Effector CD8-positive, alpha-beta T cell (primary cell): ENCODE measurements around the gene ACAP1.
"Not testable (repeated sequence)": the region's sequence is repeated elsewhere in the genome, so short reads cannot be mapped to it uniquely, and the experiment has no call there.

ENCODE experiments used
- DNase-seq: peaks from one replicate; lab custom pipeline; 2025; lab: John Stamatoyannopoulos, UW

Gene ACAP1

DNA sequence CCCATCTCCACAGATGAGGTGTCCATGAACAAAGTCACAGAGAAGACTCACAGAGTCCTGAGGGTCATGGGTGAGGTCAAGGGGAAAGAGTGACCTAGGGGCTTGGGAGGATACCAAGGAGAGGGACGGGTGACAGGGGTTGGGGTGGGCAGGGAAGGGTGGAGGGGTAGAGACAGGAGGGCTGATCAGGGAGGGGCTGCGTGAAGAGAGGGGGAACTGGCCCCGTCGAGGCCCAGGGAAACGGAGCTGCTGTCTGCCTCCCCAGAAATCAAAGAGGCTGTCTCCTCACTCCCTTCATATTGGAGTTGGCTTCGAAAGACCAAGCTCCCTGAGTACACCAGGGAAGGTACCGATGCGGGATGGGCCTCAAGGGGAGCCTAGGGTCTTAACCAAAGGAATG lies 19.2 kb downstream of the ACAP1 start:
- DNase-seq, result no peak

DNA sequence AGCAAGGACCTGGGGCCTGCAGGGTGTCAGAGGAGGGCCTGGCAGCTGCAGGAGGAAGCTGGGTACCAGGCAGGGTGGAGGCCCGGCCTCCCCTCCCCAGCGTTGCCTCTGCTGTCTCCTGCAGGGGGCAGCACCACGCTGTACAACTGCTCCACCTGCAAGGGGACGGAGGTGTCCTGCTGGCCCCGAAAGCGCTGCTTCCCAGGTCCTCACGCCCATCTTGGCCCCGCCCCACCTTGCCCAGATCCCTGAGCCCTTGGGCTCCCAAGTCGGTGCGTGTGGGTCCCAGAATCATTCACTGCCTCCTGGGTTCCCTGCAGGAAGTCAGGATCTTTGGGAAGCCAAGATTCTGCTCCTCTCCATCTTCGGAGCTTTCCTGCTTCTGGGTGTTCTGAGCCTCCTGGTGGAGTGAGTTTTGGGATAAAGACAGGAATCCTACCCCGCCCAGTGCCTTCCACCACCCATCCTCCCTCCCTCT lies 19.8 kb downstream of the ACAP1 start:
- peak; percentile 73 for DNase-seq

DNA sequence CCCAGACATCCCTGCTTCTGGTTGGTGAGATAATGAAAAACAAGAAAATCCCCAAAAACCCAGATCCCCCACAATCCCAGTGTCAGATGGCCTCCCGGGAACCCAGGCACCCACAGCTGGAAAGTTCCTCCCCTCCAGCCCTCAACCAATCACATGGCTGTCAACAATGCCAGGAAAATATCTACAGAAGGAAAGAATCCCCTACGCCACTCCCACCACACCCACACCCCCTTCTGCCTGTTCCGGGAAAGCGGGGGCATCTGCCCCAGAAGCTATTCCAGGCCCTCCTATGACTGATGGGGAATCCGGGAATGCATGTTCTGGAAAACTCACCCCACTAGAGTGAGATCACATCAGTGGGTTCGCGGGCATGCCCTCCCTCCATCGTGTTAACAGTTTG lies 20.4 kb downstream of the ACAP1 start:
- no peak for DNase-seq

DNA sequence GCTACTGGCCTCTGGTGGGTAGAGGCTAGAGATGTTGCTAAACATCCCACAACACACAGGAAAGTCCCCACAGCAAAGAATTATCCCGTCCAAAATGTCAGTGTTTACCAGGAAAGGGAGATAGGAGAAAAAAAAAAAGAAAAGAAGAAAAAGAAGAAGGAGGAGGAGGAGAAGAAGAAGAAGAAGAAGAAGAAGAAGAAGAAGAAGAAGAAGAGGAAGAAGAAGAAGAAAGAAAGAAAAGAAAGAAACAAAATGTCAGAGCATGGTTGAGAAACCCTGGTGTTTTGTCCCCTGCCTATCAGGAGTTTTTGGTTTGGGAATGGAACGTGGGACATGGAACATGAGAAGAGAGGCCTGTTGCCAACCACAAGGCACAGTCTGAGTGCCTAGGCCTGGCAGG lies 21.1 kb downstream of the ACAP1 start:
- no peak for DNase-seq

DNA sequence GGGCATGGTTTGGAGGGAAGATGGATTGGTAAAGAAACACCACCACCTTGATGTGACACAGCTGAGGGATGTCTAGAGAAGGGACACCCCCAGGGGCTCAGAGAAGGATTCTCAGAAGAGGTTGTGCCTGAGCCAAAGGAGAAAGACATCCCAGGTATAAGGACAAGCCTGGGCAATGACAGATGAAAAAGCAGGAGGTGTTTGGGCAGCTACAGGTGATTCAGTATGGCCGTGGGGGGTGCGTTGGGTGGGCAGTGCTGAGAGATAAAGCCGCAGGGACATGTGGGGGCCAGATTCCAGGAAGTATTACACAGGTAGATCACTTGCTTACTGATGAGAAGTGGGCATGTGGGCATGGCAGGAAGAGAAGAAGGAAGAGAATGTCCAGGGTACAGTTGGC lies 25.6 kb downstream of the ACAP1 start:
- no peak for DNase-seq

DNA sequence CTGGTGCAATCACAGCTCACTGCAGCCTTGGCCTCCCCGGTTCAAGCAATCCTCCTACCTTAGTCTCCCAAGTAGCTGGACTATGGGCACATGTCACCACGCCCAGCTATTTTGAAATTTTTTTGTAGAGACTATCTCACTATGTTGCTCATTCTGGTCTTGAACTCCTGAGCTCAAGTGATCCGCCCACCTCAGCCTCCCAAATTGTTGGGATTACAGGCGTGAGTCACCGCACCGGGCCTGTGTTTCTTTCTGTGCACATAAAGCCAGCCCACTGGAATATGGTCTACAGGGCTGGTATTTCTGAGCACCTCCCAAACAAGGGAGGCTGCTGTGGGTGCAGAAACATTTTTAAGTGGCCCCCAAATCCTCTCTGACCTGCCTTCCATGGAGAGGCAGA lies 27.0 kb downstream of the ACAP1 start:
- no peak for DNase-seq

DNA sequence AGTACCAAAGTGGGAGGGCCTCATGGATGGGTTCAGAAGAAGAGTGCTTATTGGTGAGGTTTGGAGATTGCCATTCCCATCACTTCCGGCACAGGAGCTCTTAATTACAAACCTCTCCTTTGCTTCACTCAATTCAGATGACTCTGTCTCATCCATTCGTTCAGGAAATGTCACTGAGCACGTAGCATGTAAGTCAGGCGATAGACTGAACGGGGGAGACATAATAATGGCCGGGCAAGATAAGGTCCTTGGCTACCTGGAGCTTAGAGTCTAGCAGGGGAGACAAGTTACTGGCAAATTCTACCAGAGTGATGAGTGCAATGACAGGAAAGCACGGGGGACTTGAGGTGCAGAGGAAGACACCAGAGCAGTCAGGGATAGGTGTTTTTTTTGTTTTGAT lies 29.6 kb downstream of the ACAP1 start:
- DNase-seq, result not testable (repeated sequence)

DNA sequence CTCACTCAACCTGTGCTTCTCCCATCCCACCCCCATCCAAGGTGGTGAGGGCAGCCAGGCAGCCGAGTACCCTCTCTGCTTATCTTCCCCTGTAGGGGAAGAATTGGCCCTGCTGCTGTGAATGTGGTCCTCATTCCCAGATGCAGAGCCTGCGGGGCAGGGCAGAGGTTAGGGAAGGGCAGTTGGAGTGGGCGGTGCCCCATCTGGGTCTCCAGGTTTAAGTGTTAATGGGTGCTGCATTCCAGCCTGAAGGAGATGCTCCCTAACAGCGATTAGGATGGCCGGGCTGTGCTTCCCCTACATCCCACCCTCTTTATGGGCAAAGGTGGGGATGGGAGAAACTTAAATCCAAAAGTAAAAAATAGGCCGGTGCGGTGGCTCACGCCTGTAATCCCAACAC lies 30.8 kb downstream of the ACAP1 start:
- no peak for DNase-seq

DNA sequence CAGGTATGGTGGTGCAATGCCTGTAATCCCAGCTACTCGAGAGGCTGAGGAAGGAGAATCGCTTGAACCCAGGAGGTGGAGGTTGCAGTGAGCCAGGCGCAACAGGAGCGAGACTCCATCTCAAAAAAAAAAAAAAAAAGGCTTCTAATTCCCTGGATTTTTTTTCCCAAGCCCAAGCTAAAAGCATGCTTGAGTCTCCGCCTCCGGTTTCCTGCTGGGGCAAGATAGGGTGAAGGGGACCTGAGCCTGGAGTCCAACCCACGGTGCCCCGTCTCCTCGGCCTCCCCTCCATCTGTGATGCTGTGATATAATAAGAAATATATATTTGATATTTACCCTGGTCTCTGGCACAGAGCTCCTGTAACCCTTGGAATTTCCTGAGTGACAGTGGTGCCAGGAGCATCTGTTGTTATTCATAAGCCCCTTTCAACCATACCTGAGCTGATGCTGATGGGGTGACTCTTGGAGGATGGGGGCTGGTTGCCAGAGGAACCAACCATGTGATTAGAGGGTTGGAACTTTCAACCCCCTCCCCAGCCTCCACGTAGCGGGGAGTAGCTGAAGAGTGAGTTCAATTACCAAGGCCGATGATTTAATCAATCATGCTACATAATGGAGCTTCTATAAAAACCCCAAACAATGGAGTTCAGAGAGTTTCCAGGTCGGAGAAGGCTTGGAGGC lies 31.7 kb downstream of the ACAP1 start:
- DNase-seq, result no peak

DNA sequence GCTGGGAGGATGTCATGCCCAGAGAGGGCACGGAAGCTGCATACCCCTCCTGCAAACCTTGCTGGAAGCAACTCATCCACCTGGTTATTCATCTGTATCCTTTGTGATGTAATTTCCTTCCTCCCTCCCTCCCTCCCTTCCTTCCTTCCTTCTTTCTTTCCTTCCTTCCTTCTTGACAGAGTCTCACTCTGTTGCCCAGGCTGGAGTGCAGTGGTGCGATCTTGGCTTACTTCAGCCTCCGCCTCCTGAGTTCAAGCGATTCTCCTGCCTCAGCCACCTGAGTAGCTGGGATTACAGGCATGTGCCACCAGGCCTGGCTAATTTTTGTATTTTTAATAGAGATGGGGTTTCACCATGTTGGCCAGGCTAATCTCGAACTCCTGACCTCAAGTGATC lies 32.3 kb downstream of the ACAP1 start:
- not testable (repeated sequence) for DNase-seq

DNA sequence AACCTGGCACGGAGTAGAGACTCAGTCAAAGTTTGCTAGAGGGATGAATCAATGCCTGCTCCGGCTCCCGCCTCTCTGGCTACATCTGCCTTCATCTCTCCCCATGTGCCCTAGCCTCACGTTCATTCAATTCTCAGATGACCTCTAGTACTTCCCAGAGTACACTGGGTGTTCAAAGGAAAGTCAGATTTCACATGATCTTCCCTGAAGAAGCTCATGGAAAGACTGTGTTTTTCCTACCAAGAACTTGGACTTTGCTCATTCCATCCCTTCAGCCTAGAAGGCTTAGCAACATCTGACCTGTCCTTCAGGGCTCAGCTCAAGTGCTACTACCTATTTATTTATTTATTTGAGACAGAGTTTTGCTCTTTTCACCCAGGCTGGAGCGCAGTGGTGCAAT lies 33.5 kb downstream of the ACAP1 start:
- no peak for DNase-seq

DNA sequence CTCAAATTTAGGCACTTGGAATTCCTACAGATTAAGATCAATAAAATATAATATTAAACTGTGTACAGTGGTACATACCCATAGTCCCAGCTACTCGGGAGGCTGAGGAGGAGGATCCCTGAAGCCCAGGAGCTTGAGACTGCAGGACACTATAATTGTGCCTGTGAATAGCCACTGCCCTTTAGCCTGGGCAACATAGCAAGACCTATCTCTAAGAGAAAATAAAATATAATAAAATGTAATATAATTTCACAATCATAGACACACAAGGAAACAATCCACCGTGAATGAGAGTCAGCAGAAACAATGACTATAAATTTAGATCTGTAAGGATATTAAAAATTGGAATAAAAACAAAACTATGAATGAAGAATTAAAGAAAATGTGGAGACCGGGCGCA lies 34.5 kb downstream of the ACAP1 start:
- no peak for DNase-seq

DNA sequence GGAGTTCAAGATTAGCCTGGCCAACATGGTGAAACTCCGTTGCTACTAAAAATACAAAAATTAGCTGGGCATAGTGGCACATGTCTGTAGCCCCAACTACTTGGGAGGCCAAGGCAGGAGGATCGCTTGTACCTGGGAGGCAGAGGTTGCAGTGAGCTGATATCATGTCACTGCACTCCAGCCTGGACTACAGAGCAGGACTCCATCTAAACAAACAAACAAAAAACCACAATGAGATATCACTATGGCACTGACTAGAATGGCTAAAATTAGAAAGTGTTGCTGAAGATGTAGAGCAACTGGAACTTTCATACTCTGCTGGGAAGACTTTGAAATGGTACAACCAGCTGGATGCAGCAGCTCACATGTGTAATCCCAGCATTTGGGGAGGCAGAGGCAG lies 38.0 kb downstream of the ACAP1 start:
- DNase-seq, result no peak

DNA sequence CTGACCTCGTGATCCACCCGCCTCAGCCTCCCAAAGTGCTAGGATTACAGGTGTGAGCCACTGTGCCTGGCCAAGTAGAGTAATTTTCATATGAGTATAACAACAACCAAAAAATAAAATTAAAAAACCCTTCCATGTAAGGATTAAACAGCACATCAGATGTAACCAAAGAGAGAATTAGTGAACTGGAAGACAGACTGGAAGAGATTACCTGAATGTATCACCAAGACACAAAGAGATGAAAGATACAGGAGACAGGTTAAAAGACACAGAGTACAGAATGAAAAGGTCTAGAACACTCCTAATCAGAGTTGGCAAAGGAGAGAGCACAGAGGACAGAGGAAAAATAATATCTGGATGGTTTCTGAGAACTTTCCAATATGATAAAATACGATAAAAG lies 42.8 kb downstream of the ACAP1 start:
- no peak for DNase-seq

DNA sequence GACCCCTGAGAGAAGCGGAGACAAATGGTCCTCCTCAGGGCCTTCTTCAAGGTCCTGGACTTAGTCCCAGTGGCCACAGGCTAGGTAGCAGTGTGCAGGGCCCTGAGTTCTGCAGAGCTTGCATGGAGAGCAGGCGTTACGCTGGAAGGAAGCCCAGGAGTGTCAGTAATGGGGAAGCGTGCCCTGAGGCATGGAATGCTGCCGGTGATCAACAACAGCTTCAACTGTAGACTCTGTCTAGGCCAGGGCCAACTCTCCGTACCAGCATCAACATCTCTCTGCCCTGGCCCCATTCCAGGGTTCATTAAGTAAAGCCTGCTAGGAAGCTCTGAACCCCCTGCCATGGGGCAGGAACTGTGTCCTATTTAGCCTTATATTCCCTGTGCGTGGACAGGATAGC lies 44.0 kb downstream of the ACAP1 start:
- DNase-seq, result no peak

DNA sequence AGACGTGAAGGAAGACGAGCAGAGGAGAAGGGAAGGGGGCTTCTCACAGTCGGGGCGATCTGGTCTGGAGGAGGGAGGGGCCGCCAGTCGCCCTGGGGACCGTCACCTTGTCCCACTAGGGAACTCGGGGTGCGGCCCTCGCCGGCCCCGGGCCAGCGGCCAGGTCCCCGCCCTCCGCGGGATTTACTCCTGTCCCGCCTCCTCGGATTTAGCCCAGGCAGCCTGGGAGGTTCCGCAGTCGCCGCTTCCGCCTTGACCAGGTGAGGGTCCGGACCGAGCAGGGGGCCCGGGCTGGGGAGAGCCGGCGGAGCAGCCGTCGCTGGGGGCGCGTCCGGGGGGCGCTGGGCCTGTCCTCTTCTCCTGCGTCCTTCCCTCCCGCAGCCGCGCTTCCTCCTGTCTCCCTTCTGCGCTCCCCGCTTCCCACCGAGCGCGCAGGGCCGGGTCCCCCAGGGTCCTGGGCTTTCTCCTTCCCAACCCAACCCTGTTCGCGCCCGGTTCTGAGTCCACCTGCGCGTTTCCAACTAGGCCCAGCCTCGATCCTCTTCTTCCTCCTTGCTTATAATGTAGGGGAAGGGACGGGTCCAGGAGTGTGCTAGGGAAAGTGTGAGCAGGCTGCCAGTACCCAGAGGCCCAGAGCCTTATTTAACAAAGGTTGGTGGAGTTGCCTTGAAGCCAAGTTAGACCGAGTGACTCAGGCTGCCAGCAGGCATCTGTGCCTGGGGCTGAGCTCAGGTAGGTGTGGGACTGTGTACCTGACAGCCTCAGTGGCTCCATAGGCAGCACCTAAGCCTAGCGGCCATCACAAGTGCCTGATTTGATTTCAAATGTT lies 44.7 kb downstream of the ACAP1 start, which contains the start of gene TNK1:
TNK1 (plus strand) TSS at position 235 of the 829 bp plus-strand sequence. CDS start 1,838 bp downstream, outside the sequence.
- no peak for DNase-seq

DNA sequence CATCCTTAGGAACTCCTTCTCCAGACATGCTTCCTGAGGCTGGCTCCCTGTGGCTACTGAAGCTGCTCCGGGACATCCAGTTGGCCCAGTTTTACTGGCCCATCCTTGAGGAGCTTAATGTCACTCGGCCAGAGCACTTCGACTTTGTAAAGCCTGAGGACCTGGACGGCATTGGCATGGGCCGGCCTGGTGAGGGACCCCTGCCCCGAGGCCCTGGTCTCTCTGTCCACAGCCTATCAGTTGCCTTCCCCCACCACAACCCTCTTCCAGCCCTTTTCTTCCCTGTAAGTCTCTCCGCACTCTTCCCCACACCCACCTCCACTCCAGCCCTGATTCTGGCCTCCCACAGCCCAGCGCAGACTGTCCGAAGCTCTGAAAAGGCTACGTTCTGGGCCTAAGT lies 46.6 kb downstream of the ACAP1 start:
- no peak for DNase-seq

DNA sequence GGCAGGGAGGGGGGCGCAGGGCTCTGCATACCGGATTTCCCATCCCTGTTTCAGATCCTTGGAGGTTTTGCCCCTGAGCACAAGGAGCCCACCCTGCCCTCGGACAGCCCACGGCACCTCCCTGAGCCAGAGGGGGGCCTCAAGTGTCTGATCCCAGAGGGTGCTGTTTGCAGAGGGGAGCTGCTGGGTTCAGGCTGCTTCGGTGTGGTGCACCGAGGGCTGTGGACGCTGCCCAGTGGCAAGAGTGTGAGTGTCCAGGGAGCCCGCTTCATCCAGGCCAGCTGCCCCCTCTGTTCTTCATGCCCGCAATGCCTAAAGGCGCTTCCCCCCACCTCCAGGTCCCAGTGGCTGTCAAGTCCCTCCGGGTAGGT lies 47.0 kb downstream of the ACAP1 start:
- DNase-seq, result no peak

DNA sequence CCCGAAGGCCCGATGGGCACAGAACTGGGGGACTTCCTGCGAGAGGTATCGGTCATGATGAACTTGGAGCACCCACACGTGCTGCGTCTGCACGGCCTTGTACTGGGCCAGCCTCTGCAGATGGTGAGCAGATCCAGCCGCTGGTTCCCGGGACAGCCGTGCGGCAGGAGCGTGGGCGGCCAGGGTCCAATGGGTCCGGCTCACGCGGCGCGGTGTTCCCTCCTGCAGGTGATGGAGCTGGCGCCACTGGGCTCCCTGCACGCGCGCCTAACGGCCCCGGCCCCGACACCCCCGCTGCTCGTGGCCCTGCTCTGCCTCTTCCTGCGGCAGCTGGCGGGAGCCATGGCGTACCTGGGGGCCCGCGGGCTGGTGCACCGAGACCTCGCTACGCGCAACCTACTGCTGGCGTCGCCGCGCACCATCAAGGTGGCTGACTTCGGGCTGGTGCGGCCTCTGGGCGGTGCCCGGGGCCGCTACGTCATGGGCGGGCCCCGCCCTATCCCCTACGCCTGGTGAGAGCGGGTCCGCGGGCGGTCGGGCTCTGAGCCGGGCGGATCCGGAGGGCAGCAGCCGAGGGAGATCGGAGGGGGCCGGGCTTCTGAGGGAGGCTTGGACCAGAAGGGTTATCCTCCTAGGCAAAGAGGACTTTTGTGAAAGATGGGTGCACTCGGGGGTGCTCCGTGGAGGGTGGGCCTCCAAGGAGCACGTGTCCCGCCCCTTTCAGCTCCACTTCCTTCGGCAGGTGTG lies 47.6 kb downstream of the ACAP1 start:
- peak; percentile 70 for DNase-seq

DNA sequence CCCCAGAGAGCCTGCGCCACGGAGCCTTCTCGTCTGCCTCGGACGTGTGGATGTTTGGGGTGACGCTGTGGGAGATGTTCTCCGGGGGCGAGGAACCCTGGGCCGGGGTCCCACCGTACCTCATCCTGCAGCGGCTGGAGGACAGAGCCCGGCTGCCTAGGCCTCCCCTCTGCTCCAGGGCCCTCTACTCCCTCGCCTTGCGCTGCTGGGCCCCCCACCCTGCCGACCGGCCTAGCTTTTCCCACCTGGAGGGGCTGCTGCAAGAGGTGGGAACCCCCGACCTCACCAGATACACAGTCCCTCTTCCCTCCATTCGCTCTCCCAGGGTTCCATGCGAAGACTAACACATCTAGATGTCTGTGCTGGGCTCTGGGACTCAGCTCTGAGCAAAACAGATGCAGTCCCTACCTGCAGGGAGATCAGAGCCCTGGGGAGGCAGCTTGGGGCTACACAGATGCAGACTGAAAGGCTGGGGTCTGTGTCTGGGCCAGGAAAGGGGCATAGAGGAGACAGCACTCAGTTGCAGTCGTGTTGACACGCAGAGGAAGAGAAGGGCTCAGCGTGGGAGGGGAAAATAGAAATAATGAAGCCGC lies 48.3 kb downstream of the ACAP1 start:
- DNase-seq, result no peak

DNA sequence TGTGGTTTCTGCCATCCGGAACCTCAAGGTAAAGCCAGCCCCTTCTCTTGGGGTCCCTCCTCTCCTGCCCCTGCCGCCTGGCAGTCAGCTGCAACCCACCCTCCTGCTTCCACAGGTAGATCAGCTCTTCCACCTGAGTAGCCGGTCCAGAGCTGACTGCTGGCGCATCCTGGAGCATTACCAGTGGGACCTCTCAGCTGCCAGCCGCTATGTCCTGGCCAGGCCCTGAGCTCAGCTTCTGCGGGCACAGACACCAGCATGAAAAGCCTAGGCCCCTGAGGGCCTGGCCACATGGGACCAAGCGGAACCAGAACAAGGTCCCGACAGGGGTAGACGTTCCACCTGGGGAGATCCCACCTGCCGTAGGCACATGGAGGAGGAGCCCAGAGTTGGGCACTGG lies 52.5 kb downstream of the ACAP1 start:
- no peak for DNase-seq
